GM19023 (cell line): ENCODE measurements around the gene AEBP2.
A peak's percentile ranks its signal among the peaks of the same experiment; 100 is the strongest.
"Not testable (repeated sequence)": the region's sequence is repeated elsewhere in the genome, so short reads cannot be mapped to it uniquely, and the experiment has no call there.

Source experiments
- ATAC-seq: cut with Tn5 transposase; IDR thresholded peaks from one replicate; pipeline ENCODE4 v1.9.1; 2021; ENCODE audit warnings: mild to moderate bottlenecking, moderate library complexity; ENCODE audit not compliant: unreplicated experiment

Gene AEBP2, protein sequence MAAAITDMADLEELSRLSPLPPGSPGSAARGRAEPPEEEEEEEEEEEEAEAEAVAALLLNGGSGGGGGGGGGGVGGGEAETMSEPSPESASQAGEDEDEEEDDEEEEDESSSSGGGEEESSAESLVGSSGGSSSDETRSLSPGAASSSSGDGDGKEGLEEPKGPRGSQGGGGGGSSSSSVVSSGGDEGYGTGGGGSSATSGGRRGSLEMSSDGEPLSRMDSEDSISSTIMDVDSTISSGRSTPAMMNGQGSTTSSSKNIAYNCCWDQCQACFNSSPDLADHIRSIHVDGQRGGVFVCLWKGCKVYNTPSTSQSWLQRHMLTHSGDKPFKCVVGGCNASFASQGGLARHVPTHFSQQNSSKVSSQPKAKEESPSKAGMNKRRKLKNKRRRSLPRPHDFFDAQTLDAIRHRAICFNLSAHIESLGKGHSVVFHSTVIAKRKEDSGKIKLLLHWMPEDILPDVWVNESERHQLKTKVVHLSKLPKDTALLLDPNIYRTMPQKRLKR

DNA sequence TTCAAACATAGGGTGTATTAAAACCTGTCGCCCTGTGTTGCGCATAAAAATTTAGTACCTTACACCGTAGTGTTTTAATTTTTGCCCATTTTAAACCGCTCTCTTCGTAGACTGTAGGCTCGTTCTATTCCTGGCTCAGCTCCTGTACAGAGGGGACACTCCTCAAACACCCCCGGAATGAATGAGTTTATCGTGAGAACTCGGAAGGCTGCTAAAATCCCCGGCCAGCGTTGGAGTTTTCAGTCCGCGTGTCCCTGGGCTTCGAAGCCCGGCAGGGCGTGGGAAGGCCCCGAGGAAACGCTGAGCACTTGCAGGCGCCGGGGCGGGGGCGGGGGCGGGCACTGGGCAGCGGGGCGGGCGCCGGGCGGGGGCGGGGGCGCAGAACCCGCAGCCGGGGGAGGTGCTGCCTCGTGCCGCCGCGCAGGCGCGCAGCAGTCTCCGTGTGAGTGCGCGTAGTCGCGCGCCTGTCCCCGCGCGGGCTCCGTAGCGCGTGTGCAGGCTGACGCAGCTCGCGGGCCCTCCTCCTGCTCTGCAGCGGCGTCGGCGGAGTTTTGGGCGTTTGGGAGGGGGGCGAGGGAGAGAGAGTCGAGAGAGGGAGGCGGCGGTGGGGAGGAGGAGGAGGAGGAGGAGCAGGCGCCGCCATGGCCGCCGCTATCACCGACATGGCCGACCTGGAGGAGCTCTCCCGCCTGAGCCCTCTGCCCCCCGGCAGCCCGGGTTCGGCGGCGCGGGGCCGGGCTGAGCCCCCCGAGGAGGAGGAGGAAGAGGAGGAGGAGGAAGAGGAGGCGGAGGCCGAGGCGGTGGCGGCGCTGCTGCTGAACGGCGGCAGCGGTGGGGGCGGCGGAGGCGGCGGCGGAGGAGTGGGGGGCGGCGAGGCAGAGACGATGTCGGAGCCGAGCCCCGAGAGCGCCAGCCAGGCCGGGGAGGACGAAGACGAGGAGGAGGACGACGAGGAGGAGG, at the start of gene AEBP2:
Gene AEBP2, plus strand, starts transcription at position 434 of the 960 bp plus-strand sequence. Its CDS starts 208 bp downstream, at position 642.
- peak; percentile 83 for ATAC-seq

DNA sequence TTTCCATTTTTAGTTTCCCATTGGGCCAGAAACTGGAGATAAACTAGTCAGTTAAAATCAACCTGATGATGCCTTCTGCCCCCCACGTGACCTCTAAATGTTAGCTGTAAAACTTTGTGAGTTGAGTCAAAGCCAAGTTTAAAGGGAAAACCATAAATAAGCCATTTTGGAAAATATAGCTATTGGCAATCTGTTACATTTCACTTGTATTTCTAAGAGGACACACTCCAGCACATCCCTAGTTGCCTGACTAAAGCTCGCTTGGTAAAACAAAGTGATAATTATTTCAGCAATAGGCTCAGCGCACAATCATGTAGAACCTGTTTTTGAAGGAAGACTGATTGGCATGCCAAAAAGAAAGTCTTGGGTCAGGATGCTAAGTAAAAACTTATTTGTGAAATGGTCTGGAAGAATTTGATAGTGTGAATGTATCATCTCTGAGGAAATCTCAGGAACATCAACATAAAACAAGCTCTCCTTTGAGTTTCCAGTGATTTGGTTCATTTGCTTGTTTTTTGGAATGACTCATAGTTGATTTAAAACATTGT, 49.2 kb upstream of the AEBP2 start:
- no peak for ATAC-seq

DNA sequence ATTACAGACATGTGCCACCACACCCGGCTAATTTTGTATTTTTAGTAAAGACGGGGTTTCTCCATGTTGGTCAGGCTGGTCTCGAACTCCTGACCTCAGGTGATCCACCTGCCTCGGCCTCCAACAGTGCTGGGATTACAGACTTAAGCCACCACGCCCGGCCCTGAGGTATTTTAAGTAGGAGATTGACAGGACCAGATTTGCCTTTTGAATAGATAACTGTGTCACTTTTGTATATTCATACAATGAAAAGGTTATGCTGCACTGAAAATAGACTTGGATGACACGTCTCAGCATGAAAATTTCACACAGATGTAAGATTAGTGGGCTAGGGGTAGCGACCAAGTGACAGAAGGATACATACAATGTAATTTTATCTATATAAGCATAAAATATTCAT, 46.6 kb upstream of the AEBP2 start:
- not testable (repeated sequence) for ATAC-seq

DNA sequence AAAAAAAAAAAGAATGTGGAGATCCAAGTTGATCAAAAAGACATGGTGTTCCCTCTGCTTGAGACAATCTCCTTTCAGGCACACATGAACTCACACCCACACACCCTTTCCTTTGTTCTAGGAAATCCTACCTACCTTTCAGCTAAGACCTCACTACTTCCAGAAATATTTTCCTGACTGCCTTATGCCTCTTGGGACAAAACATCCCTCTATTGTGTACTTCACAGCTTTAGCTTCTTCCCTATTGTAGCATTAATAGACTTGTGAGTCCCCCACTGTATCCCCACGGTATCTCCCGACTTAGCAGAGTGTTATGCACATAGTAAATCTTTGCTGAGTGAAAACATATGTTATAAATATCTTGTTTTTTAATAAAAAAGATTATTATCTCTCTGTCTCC, 44.9 kb upstream of the AEBP2 start:
- ATAC-seq: no peak

DNA sequence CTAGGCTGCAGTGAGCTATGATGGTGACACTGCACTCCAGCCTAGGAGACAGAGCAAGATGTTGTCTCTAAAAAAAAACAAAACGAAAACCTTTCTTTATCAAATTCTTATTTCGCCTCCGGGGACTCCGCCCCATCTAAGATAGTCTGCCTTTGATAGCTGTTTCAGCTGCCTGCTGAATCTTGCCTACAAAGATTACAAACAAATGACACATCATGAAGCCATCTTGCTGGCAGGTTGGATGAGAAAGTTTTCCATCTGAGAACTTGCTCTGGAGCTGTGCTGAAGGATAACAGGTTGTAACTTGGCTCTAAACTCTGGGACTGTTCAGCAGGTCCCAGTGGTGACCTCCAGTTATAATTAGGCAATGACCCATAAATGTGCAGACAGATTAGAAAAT, 41.8 kb upstream of the AEBP2 start:
- no peak for ATAC-seq

DNA sequence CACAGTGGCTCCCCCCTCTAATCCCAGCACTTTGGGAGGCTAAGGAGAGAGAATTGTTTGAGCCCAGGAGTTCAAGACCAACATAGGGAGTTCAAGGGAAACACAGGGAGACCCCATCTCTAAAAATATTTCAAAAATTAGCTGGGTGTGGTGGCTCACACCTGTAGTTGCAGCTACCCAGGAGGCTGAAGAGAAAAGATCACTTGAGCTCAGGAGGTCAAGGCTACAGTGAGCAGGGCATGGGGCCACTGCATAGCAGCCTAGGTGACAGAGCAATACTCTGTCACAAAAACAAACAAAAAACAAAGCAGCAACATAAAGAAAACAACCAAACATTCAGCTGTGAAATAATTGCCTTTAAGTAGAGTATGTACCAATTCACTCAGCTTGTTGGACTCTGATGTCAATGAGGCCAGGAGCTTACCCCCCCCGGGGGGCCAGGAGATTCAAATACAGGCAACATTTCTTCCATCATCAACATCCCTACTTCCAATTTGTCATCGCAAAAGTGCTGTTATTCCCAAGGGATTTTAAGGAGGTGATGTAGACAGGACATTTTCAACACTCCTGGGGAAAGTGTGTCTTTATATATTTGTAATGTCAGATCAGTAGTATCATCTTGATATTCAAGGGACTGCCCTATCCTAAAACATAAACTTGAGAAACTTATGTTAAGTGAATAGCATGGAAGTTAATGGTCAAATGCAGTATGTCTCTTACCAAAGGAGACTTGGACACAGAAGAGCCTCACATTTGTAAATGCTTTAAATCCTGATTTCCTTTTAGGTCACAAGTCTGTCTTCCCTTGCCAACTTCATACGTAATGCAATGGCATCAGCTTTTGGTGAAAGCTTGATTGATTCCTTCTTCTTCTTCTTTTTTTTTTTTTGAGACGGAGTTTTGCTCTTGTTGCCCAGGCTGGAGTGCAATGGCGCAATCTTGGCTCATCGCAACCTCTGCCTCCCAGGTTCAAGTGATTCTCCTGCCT, 40.6 kb upstream of the AEBP2 start:
- no peak for ATAC-seq

DNA sequence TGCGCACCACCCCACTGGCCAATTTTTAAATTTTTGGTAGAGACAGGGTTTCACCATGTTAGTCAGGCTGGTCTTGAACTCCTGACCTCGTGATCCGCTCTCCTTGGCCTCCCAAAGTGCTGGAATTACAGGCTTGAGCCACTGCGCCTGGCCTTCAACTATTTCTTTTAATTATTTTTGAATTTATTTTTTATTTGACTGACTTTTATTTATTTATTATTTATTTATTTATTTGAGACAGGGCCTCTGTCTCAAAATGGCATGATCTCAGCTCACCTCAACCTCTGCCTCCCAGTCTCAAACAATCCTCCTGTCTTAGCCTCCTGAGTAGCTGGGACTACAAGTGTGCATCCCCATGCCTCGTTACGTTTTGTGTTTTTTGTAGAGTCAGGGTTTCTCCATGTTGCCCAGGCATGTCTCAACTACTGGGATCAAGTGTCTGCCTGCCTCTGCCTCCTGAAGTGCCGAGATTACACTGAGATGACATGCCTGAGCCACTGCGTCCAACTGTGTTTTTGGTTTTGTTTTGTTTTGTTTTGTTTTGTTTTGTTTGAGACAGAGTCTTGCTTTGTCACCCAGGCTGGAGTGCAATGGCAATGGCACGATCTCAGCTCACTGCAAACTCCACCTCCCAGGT, 38.5 kb upstream of the AEBP2 start:
- not testable (repeated sequence) for ATAC-seq

DNA sequence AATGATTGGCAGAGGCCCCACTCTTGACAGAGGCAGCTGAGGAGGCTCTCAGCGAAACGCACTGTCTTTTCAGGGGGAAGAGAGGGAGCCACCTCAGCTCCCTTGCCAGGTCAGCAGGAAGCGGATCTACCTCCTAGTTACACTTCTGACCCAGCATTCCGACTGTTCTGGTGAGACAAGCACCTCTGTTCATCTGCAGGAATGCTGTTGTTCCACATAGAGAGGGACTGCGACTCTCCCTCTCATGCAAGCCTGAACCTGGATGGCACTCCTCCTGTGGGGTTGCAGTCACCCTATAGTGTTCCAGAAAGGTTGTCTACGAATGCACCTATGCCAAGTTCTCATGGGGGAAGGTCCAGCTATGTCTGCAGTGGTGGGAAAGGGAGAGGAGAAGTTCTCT, 37.1 kb upstream of the AEBP2 start:
- no peak for ATAC-seq

DNA sequence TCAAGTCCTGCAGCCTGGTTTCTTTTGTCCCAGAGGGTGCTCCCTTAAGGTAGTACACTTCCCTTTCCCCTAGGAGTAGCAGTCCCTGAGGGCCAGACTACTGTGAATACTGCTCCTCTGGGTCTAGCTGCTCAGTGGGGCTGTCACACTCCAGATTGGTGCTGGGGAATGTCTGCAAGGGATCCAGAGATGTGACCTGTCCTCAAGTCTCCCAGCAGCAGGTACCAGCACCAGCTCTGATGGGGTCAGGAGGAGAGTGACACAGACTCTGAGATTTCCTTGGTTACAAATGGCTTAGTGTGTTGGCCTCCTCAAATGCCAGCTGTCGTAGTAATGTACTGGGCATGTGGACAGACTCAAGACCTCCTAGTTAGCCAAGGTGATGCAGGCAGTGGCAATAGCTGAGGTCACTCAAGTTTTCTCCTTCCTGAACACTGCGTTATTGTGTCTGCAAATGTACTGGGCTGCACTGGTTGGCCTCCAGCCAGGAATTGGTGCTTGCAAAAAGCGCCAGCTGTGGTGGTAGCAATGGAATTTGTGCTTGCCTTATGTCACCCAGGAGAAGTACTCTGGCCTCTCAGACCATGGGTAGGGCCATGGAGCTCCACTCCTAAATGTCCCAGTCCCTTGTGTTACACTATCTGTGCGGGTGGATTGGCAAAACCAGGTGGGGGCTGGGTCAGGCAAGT, 36.4 kb upstream of the AEBP2 start:
- no peak for ATAC-seq

DNA sequence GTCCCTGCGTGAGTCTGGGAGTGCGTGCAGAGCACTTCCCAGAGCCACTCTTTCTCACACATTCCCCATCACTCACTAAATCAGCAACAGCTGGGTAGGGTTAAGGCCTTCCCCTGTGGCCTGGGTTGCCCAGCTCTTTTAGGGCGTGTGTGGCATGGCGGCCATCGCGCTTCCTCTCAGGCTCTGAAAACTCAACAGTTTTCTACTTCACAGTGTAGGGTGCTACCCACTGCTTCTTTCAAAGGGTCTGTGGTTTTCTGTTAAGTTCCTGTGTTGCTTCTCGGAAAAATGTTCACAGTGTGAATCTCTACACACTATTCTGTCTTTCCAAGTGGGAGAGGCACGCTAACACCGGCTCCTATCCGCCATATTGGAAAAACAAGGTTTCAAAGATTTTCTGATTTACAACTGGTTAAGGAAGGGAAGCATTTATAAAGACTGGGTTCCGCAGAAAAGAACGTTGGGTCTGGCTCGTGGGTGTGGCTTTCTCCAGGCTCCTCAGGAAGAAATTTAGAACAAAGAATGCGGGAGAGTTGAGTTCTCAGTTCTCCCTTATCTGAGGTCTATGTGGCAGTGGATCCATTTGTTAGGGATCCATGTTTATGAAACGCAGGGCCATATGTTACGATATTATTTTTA, 34.9 kb upstream of the AEBP2 start:
- no peak for ATAC-seq

DNA sequence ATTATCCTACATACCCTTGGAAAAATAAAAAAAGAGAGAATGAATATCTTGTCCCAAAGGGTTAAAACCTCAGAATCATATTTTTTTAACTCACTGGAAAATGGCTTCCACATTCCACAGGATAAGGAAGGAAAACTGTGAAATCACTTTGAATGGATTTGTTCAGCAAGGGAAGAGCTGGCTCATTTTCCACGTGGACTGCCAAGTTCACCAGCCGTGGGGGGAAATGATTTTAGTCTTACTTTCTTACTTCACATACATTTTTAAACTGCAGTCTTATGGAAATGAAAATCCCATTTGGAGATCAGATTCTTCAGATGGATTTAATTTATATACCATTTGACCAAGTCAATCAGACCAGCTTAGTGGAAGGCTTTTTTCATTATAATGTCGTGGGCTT, 29.9 kb upstream of the AEBP2 start:
- ATAC-seq: no peak

DNA sequence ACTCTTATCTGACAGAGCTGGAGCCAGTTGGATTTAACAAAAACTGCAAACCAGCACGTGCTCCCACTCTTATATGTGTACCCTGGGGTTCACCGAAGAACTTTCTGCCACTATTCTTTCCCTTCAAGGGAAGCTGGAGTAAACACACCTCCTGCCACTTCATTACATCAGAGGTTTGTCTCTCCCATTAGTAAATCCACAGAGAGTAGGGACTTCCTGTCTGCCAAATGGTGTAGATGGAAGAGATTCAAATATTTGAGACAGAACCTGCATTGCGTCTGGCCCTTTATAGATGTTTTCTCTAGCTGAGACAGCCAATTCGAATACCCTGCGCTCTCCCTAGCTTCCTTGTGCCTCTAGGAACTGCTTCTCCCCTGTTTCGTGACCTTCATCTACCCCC, 29.1 kb upstream of the AEBP2 start:
- ATAC-seq: no peak

DNA sequence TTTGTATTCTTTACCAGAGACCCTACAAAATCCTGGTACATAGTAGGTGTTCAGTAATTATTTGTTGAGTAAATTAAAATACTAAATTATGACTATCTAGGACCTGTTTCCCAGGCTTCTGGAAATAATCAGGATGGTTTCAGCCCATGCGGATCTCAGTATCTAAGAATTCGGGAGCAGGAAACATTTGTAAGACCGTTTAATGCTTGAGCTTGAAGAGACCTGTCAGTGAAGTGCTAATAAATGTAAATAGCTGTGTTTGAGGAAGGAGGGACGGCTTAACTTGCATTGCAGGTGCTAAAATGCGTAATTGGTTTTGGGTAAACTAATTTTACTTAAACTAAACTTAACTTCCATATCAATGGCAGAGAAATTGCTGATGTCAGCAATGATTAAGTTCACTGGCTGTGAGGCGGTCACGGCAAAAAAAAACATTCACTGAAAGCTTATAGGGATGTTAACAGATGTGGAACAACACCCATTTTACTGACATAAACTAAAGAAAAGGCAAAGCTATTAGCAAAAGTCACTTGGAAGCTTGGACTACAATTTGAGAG, 28.6 kb upstream of the AEBP2 start:
- ATAC-seq: no peak

DNA sequence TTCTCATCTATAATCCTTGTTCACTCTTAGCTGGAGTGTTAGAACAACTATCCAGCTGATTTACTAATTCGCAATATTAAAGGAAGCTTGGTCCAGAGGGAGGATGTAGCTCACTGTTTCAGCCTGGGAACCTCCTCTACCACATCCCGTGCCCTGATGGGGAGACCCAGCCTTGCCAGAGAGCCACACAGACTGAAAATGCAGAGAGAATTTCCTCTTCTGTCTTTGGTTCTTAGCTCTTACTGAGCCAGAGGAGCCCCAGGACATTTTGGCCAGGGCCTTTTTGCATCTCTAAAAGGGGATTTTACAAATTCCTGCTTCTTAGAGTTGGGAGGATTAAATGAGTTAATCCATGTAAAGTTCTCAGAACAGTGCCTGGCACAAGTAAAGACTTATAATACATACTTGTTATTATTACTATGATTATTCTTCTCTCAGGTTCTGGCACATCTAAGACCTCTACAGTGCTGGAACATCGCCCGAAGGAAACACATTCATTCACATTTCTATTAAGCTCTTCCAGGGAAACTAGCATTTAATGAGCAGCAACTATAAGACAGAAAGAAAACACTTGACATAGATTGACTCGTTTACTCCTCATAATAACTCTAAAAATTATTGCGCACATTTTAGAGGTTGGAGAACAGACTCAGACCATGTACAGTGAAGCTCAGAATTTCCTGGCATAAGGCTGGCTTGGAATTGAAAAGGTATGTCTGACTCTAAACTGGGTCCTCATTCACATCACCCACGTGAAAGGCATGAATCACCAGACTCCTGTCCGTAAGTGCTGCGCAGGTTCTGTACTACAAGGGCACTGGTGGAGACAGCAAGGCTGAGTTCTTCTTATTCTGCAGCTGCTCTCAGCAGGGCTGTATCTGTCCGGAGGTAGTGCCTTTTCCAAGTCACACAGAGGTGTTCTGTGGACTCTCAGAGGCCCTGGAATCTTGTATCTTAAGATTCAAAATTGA, 27.8 kb upstream of the AEBP2 start:
- no peak for ATAC-seq

DNA sequence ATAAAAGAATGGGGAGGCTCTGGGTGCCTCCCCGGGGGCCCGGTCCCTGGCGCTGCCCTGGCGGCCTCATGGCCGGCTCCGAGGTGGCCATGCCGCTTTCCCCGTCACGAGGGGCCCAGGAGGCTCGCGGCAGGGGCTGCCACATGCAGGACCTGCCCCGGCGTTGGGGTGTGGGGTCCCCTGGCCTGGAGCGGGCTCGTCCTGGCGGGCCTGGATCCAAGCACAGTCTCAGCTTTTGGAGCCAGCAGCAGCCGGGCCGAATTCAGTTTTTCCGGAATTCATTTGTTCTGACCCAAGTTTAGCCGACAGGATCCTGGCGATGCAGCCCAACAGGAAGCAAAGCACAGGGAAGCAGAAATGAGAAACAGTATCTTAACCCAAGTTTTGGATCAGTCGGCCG, 26.4 kb upstream of the AEBP2 start:
- ATAC-seq: no peak

DNA sequence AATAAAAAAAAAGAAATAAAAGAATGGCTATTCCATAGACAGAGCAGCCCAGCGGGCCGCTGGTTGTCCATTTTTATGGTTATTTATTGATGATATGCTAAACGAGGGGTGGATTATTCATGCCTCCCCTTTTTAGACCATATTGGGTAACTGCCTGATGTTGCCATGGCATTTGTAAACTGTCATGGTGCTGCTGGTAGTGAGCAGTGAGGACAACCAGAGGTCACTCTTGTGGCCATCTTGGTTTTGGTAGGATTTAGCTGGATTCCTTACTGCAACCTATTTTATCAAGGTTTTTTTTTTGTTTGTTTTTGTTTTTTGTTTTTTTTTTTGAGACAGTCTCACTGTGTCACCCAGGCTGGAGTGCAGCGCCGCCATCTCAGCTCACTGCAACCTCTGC, 25.7 kb upstream of the AEBP2 start:
- not testable (repeated sequence) for ATAC-seq

DNA sequence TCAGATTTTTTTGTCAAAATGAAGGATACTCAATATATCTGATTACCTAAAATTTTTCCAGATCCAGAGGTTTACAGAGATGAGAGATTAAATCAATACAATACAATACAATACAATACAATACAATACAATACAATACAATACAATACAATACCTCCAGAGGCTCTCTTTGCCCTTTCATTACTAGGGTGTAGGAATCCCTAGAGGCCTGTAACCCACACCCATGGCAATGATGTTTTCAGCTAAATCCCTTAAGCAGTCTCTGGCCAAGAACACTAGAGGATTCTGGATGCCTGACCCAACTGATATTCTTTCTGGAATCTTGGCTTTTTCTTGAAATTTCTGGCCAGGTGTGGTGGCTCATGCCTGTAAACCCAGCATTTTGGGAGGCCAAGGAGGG, 23.7 kb upstream of the AEBP2 start:
- no peak for ATAC-seq
